DOHH2 (cell line): ENCODE results near the gene CNST.

ENCODE experiments used
- H3F3A ChIP-seq: fragments of 200-600 bp; sonication (generic), shearing (Covaris generic); 2 replicates; pipeline ENCODE4 v1.6.0; 2016; ENCODE audit warnings: antibody characterized with exemption, mild to moderate bottlenecking; ENCODE audit not compliant: control insufficient read depth, insufficient read depth
- H3K27ac ChIP-seq: fragments of 200-600 bp; sonication (generic); 2 replicates; pipeline ENCODE4 v1.5.1; 2014; ENCODE audit warnings: low read depth, mild to moderate bottlenecking, low read length, moderate library complexity
- H3K27me3 ChIP-seq: fragments of 200-600 bp; sonication (generic); 2 replicates; pipeline ENCODE4 v1.6.1; 2014; ENCODE audit warnings: mild to moderate bottlenecking, low read length, mixed read lengths; ENCODE audit not compliant: control insufficient read depth
- H3K36me3 ChIP-seq: fragments of 200-600 bp; sonication (generic); 2 replicates; pipeline ENCODE4 v1.6.1; 2014; ENCODE audit warnings: mild to moderate bottlenecking, low read length, moderate library complexity, mixed read lengths; ENCODE audit not compliant: control insufficient read depth
- H3K4me1 ChIP-seq: fragments of 200-600 bp; sonication (generic); 2 replicates; pipeline ENCODE4 v1.6.1; 2014; ENCODE audit warnings: mild to moderate bottlenecking, low read length, mixed read lengths; ENCODE audit not compliant: control insufficient read depth
- H3K4me2 ChIP-seq: fragments of 200-600 bp; sonication (generic); 2 replicates; pipeline ENCODE4 v1.6.0; 2014; ENCODE audit warnings: mild to moderate bottlenecking, low read length, moderate library complexity
- H3K4me3 ChIP-seq: fragments of 200-600 bp; sonication (generic); 2 replicates; pipeline ENCODE4 v1.5.1; 2014; ENCODE audit warnings: mild to moderate bottlenecking, low read length, mixed read lengths
- H3K79me2 ChIP-seq: fragments of 200-600 bp; sonication (generic); 2 replicates; pipeline ENCODE4 v1.6.1; 2014; ENCODE audit warnings: mild to moderate bottlenecking, low read length, mixed read lengths; ENCODE audit not compliant: control insufficient read depth
- H3K9me2 ChIP-seq: fragments of 200-600 bp; sonication (generic); replicated peaks from 2 replicates; pipeline ENCODE4 v1.6.1; 2014; ENCODE audit warnings: mild to moderate bottlenecking, low read length, mixed read lengths; ENCODE audit not compliant: control insufficient read depth
- H3K9me3 ChIP-seq: fragments of 200-600 bp; sonication (generic); 2 replicates; pipeline ENCODE4 v1.6.1; 2014; ENCODE audit warnings: antibody characterized with exemption, low read length, mixed read lengths; ENCODE audit not compliant: control insufficient read depth, insufficient read depth
- H4K20me1 ChIP-seq: fragments of 200-600 bp; sonication (generic); 2 replicates; pipeline ENCODE4 v1.6.0; 2014; ENCODE audit warnings: low read depth, mild to moderate bottlenecking, antibody characterized with exemption, low read length, moderate library complexity; ENCODE audit not compliant: control insufficient read depth, insufficient read depth
- EZH2phosphoT487 ChIP-seq: fragments of 200-600 bp; sonication (generic); IDR thresholded peaks from 2 replicates; pipeline ENCODE4 v1.6.1; 2017; ENCODE audit warnings: borderline replicate concordance, mild to moderate bottlenecking, antibody characterized with exemption, low read length, moderate library complexity, mixed read lengths
- TF ChIP-seq, protein P1 (sequence below): fragments of 200-600 bp; sonication (generic); IDR thresholded peaks from one replicate; pipeline ENCODE4 v1.5.1; 2014; ENCODE audit warnings: antibody characterized with exemption, mild to moderate bottlenecking, low read depth, low read length; ENCODE audit not compliant: poor library complexity, severe bottlenecking

The CNST gene

GRCh38 chr1:246677842-246678241 is 111.6 kb downstream of the CNST start:
- Histone ChIP-seq H3K4me1 (peaks cover 43% of the 10 kb centered on the region), H3F3A (peaks cover 18% of the 10 kb centered on the region), H3K4me3 (no peak overlapping the region), H4K20me1 (no peaks in the 10 kb centered on the region), H3K27ac (no peak overlapping the region), H3K79me2 (no peaks in the 10 kb centered on the region), H3K9me2 (no peaks in the 10 kb centered on the region), H3K9me3 (no peaks in the 10 kb centered on the region), H3K27me3 (no peaks in the 10 kb centered on the region), H3K36me3 (no peaks in the 10 kb centered on the region), H3K4me2 (no peak overlapping the region)
- TF ChIP-seq EZH2phosphoT487: no peak
- TF ChIP-seq, protein P1, sequence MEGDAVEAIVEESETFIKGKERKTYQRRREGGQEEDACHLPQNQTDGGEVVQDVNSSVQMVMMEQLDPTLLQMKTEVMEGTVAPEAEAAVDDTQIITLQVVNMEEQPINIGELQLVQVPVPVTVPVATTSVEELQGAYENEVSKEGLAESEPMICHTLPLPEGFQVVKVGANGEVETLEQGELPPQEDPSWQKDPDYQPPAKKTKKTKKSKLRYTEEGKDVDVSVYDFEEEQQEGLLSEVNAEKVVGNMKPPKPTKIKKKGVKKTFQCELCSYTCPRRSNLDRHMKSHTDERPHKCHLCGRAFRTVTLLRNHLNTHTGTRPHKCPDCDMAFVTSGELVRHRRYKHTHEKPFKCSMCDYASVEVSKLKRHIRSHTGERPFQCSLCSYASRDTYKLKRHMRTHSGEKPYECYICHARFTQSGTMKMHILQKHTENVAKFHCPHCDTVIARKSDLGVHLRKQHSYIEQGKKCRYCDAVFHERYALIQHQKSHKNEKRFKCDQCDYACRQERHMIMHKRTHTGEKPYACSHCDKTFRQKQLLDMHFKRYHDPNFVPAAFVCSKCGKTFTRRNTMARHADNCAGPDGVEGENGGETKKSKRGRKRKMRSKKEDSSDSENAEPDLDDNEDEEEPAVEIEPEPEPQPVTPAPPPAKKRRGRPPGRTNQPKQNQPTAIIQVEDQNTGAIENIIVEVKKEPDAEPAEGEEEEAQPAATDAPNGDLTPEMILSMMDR: no peak

DNA sequence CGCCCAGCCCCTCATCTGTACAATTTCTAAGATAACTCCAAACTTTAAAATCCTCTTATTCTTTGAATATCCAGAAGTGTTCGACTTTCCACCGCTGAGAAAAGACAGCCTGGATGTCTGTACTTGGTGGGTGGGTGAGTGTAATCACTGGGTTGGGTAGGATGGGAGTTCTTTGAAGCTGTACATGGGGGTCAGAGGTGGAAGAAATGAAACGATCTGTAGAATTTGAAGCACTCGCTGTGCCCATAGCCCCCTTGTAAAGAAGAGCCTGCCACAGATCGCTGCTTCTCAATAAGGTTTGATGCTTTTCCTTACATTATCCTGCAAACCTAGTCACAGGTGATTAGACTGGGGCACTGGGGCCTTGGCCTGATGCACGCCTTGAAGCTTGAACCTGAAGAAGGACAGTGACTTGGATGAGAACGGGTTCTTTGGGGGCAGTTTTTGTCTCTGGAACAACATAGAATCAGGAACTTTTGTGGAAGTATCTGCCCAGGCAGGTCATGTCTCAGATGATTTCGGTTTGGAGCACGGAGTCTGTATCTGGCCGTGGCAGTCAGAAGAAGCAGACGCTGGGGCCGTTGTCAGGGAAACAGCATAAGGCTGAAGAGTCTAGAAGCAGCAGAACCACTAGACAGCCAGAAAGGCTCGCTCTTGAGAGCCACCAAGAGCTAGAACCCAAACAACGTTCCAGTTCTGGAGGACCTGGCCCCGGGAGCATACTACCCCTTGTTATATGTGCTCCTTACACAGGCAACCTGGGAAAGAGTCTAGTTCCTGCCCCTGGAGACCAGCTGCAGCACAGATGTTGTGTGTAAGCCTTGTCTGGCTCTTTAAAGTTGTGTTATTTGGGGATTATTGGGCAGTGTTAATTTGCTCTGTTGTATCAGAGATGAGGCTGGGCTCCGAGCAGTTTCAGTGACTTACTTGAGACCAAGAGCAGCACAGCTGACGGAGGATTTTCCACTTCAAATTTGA is 112.8 kb downstream of the CNST start:
- Histone ChIP-seq H3K79me2 (no peaks in the 10 kb centered on the region), H3K4me2 (no peak overlapping the region; the same call in 1 of the 2 replicates), H3K4me1 (peaks cover 41% of the 10 kb centered on the region), H3K9me2 (no peaks in the 10 kb centered on the region), H3K27me3 (no peaks in the 10 kb centered on the region), H3F3A (peaks cover 18% of the 10 kb centered on the region), H3K4me3 (no peak overlapping the region), H3K27ac (no peak overlapping the region), H3K9me3 (no peaks in the 10 kb centered on the region), H4K20me1 (no peaks in the 10 kb centered on the region), H3K36me3 (no peaks in the 10 kb centered on the region)
- TF ChIP-seq, protein P1: no peak
- TF ChIP-seq EZH2phosphoT487: no peak

GRCh38 chr1:246679794-246680177 is 113.5 kb downstream of the CNST start:
- Histone ChIP-seq H3K27me3 (no peaks in the 10 kb centered on the region), H3K4me3 (no peak overlapping the region), H3K27ac (no peak overlapping the region), H3K4me2 (peak overlapping the region; percentile 87; the same call in 1 of the 2 replicates), H4K20me1 (no peaks in the 10 kb centered on the region), H3K36me3 (no peaks in the 10 kb centered on the region), H3K9me2 (no peaks in the 10 kb centered on the region), H3K4me1 (peaks cover 38% of the 10 kb centered on the region), H3F3A (peaks cover 16% of the 10 kb centered on the region), H3K79me2 (no peaks in the 10 kb centered on the region), H3K9me3 (no peaks in the 10 kb centered on the region)
- TF ChIP-seq EZH2phosphoT487: no peak
- TF ChIP-seq, protein P1: no peak
